Measurements from ENCODE around the gene KIRREL1. TPM values are rescaled to one million over a fixed set of nuclear protein-coding genes. Genes with fewer than 3 reads are reported as not detected.

The KIRREL1 gene
- total and polyA plus RNA-seq, 2 donors from 2014 or later: 13.7 to 54.9 TPM

GRCh38 chr1:158140764-158141192, 147.3 kb downstream of the KIRREL1 start:
- Histone ChIP-seq H3K9me3 (ENCODE audit: control insufficient read depth in 2 of 3, insufficient read depth in 1 of 3, low read length in 3 of 3) (no peaks in the 10 kb centered on the region), H3K4me3 (ENCODE audit: low read length in 3 of 3) (no peak overlapping the region), H3K4me1 (ENCODE audit: control insufficient read depth in 2 of 3, insufficient read depth in 2 of 3, low read depth in 1 of 3, low read length in 3 of 3) (no peaks in the 10 kb centered on the region), H3K36me3 (ENCODE audit: control insufficient read depth in 2 of 3, insufficient read depth in 3 of 3, low read length in 3 of 3) (no peaks in the 10 kb centered on the region), H3K9ac (ENCODE audit: low read length in 3 of 3) (no peak overlapping the region), H3K27ac (ENCODE audit: low read depth in 2 of 2, low read length in 2 of 2) (no peak overlapping the region), H3K27me3 (ENCODE audit: control insufficient read depth, insufficient read depth, low read length) (no peaks in the 10 kb centered on the region)
- intact Hi-C loops (cut with DNase I): no loop called here
- FAIRE-seq (no peak), DNase-seq (peak in 1 of 5 donors; percentile 30)
- TF ChIP-seq CTCF (IDR thresholded peaks at IDR 0.05; ENCODE audit: borderline replicate concordance, extremely low read depth, insufficient read depth): no peak

- Histone ChIP-seq H3K27me3 (ENCODE audit: control insufficient read depth, insufficient read depth, low read length) (no peaks in the 10 kb centered on the region), H3K9ac (ENCODE audit: low read length in 3 of 3) (no peak overlapping the region), H3K36me3 (ENCODE audit: control insufficient read depth in 2 of 3, insufficient read depth in 3 of 3, low read length in 3 of 3) (no peaks in the 10 kb centered on the region), H3K4me3 (ENCODE audit: low read length in 3 of 3) (no peak overlapping the region), H3K4me1 (ENCODE audit: control insufficient read depth in 2 of 3, insufficient read depth in 2 of 3, low read depth in 1 of 3, low read length in 3 of 3) (peaks cover 0 to 3% (median 0%) of the 10 kb centered on the region in 3 donors), H3K27ac (ENCODE audit: low read depth in 2 of 2, low read length in 2 of 2) (no peak overlapping the region), H3K9me3 (ENCODE audit: control insufficient read depth in 2 of 3, insufficient read depth in 1 of 3, low read length in 3 of 3) (no peaks in the 10 kb centered on the region)
- intact Hi-C loops (cut with DNase I): no loop called here
- FAIRE-seq: no peak
- DNase-seq: peak in 1 of 5 donors; percentile 79
- no peak for TF ChIP-seq CTCF (IDR thresholded peaks at IDR 0.05; ENCODE audit: borderline replicate concordance, extremely low read depth, insufficient read depth)
These were observed 151.8 kb downstream of the KIRREL1 start for GRCh38 chr1:158145173-158145719.

- no peak overlapping the region for H3K4me3 ChIP-seq (ENCODE audit: low read length in 3 of 3)
- H3K36me3 ChIP-seq (ENCODE audit: control insufficient read depth in 2 of 3, insufficient read depth in 3 of 3, low read length in 3 of 3): no peaks in the 10 kb centered on the region
- no peaks in the 10 kb centered on the region for H3K9me3 ChIP-seq (ENCODE audit: control insufficient read depth in 2 of 3, insufficient read depth in 1 of 3, low read length in 3 of 3)
- TF ChIP-seq CTCF (IDR thresholded peaks at IDR 0.05; ENCODE audit: borderline replicate concordance, extremely low read depth, insufficient read depth): no peak
- H3K27me3 ChIP-seq (ENCODE audit: control insufficient read depth, insufficient read depth, low read length): no peaks in the 10 kb centered on the region
- no peak overlapping the region for H3K27ac ChIP-seq (ENCODE audit: low read depth in 2 of 2, low read length in 2 of 2)
- DNase-seq (no peak), FAIRE-seq (no peak)
- H3K4me1 ChIP-seq (ENCODE audit: control insufficient read depth in 2 of 3, insufficient read depth in 2 of 3, low read depth in 1 of 3, low read length in 3 of 3): peaks cover 0 to 3% (median 0%) of the 10 kb centered on the region in 3 donors
- H3K9ac ChIP-seq (ENCODE audit: low read length in 3 of 3): no peak overlapping the region
- intact Hi-C loops (cut with DNase I): no loop called here
These were observed 152.7 kb downstream of the KIRREL1 start for GRCh38 chr1:158146165-158146564.

GRCh38 chr1:158146739-158147138, 153.3 kb downstream of the KIRREL1 start:
- Histone ChIP-seq H3K4me3 (ENCODE audit: low read length in 3 of 3) (no peak overlapping the region), H3K27me3 (ENCODE audit: control insufficient read depth, insufficient read depth, low read length) (no peaks in the 10 kb centered on the region), H3K4me1 (ENCODE audit: control insufficient read depth in 2 of 3, insufficient read depth in 2 of 3, low read depth in 1 of 3, low read length in 3 of 3) (peaks cover 0 to 3% (median 0%) of the 10 kb centered on the region in 3 donors), H3K36me3 (ENCODE audit: control insufficient read depth in 2 of 3, insufficient read depth in 3 of 3, low read length in 3 of 3) (no peaks in the 10 kb centered on the region), H3K9me3 (ENCODE audit: control insufficient read depth in 2 of 3, insufficient read depth in 1 of 3, low read length in 3 of 3) (no peaks in the 10 kb centered on the region), H3K27ac (ENCODE audit: low read depth in 2 of 2, low read length in 2 of 2) (no peak overlapping the region), H3K9ac (ENCODE audit: low read length in 3 of 3) (no peak overlapping the region)
- TF ChIP-seq CTCF (IDR thresholded peaks at IDR 0.05; ENCODE audit: borderline replicate concordance, extremely low read depth, insufficient read depth): no peak
- intact Hi-C loops (cut with DNase I): no loop called here
- DNase-seq (no peak), FAIRE-seq (no peak)

Measured in kidney (tissue), 14 donors.